Ascending aorta (tissue), 2 donors: ENCODE results near the gene HLA-A. TPM values are rescaled to one million over a fixed set of nuclear protein-coding genes. Genes with fewer than 3 reads are reported as not detected.

Experiments
- DNase-seq, 2 donors: peaks; one replicate each; pipeline ENCODE4 v3.0.0-alpha.2; 2019; ENCODE audit warnings: low spot score in 2 of 2
- H3K27ac ChIP-seq, 2 donors: fragments of 200-600 bp; sonication (generic); one replicate each; pipeline ENCODE4 v1.5.1; 2016 to 2017; ENCODE audit warnings: mild to moderate bottlenecking in 1 of 2
- H3K27me3 ChIP-seq: fragments of 200-600 bp; sonication (generic); one replicate; pipeline ENCODE4 v1.5.1; 2017
- H3K36me3 ChIP-seq, 2 donors: fragments of 200-600 bp; sonication (generic); one replicate each; pipeline ENCODE4 v1.5.1; 2016
- H3K4me1 ChIP-seq, 2 donors: fragments of 200-600 bp; sonication (generic); one replicate each; pipeline ENCODE4 v1.5.1; 2016 to 2017; ENCODE audit warnings: mild to moderate bottlenecking in 1 of 2
- H3K4me3 ChIP-seq, 2 donors: fragments of 200-600 bp; sonication (generic); one replicate each; pipeline ENCODE4 v1.5.1; 2016 to 2017; ENCODE audit warnings: mild to moderate bottlenecking in 1 of 2
- H3K9me3 ChIP-seq, 2 donors: fragments of 200-600 bp; sonication (generic); one replicate each; pipeline ENCODE4 v1.5.1; 2016
- intact Hi-C: fragments of 100-400 bp; cut with DNase I; formaldehyde crosslinking; loops from one replicate; pipeline ENCODE4 v1.15.1; 2023
- total RNA-seq: library from RNA; depleted of rRNA; stranded (reverse); fragments of >200 nt; gene quantifications from one replicate; pipeline ENCODE4 v1.1.0, GENCODE V29; 2016
- TF ChIP-seq, protein P1 (sequence below), 3 experiments: fragments of 200-600 bp in 2 of 3; fragments of 450-650 bp in 1 of 3; sonication (generic) in 2 of 3; IDR thresholded peaks; one replicate each; pipeline ENCODE4 v1.5.1; 2016 to 2019; ENCODE audit warnings: antibody characterized with exemption in 3 of 3, mild to moderate bottlenecking in 1 of 3, moderate library complexity in 1 of 3

The HLA-A gene
- total RNA-seq, 1 donor from 2014 or later = 1,099 TPM

DNA sequence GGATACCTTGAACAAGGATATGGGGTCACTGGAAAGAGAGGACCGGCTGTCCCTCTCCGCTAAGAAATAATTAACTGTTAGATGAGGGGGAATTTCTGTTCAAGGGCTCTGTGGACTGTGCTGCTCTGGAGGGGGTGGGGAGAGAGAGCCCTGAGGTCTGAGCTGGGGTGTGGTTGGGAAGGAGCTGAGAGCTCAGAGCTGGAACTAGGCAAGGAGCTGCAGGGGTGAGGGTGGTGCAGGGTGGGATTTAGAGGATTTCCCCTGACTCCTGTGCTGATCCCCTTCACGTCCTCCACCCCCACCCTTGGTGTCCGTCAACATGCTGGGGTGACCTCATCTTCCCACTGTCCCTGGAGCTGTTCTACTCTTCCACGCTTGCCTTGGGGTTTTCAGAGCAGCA lies 52.5 kb downstream of the HLA-A start:
- Histone ChIP-seq H3K4me1 (no peaks in the 10 kb centered on the region), H3K4me3 (no peak overlapping the region), H3K36me3 (no peaks in the 10 kb centered on the region), H3K27me3 (no peaks in the 10 kb centered on the region), H3K9me3 (no peaks in the 10 kb centered on the region), H3K27ac (no peak overlapping the region)
- no peak for DNase-seq
- TF ChIP-seq, protein P1, sequence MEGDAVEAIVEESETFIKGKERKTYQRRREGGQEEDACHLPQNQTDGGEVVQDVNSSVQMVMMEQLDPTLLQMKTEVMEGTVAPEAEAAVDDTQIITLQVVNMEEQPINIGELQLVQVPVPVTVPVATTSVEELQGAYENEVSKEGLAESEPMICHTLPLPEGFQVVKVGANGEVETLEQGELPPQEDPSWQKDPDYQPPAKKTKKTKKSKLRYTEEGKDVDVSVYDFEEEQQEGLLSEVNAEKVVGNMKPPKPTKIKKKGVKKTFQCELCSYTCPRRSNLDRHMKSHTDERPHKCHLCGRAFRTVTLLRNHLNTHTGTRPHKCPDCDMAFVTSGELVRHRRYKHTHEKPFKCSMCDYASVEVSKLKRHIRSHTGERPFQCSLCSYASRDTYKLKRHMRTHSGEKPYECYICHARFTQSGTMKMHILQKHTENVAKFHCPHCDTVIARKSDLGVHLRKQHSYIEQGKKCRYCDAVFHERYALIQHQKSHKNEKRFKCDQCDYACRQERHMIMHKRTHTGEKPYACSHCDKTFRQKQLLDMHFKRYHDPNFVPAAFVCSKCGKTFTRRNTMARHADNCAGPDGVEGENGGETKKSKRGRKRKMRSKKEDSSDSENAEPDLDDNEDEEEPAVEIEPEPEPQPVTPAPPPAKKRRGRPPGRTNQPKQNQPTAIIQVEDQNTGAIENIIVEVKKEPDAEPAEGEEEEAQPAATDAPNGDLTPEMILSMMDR (IDR thresholded peaks at IDR 0.05) = no peak
- intact Hi-C loops = no loop called here

DNA sequence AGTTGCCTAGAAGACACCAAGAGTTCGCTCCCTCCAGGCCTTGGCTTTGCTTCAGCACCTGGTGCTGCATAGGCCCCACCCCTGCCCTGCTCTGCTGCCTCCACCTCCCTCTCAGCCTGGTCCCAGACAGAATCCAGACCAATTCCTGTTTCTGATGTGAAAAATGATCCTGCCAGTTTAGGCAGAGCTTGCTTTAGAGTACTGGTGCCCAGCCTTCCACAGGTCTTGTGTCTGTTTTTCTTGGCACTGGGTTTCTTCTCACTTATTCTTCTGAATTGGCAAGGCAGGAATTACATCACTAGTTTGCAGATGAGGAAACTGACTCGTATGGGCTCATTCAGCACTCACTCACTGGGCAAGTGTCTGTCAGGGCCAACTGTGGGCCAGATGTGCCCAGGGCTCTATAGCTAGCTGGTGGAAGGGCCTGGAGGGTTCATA lies 53.0 kb downstream of the HLA-A start:
- no peaks in the 10 kb centered on the region for H3K9me3 ChIP-seq
- no peaks in the 10 kb centered on the region for H3K36me3 ChIP-seq

More for the DNA sequence above, 53.0 kb downstream of the HLA-A start:
- no peak for DNase-seq
- TF ChIP-seq, protein P1 (IDR thresholded peaks at IDR 0.05) = no peak
- Histone ChIP-seq H3K4me3 (no peak overlapping the region), H3K4me1 (no peaks in the 10 kb centered on the region), H3K27me3 (no peaks in the 10 kb centered on the region), H3K27ac (no peak overlapping the region)
- intact Hi-C loops = no loop called here

Other genes starting within 250 kb of the HLA-A start
- 75.0 TPM for gene HLA-F, start 219.1 kb upstream of the HLA-A start, total RNA-seq
- not detected for gene HLA-G, start 114.7 kb upstream of the HLA-A start, total RNA-seq
- gene POLR1H, start 118.7 kb downstream of the HLA-A start, total RNA-seq = 36.9 TPM
- gene PPP1R11, start 124.7 kb downstream of the HLA-A start, total RNA-seq = 7.1 TPM
- not detected for gene RNF39, start 133.2 kb downstream of the HLA-A start, total RNA-seq
- gene TRIM31, start 170.6 kb downstream of the HLA-A start, total RNA-seq = not detected
- not detected for gene TRIM40, start 193.6 kb downstream of the HLA-A start, total RNA-seq
- not detected for gene TRIM10, start 218.7 kb downstream of the HLA-A start, total RNA-seq
- gene TRIM15, start 221.0 kb downstream of the HLA-A start, total RNA-seq = not detected